GM20000 (cell line): ENCODE results near the gene ST3GAL3.

Experiments
- DNase-seq: peaks from one replicate; pipeline ENCODE4 v3.0.0; 2012; ENCODE audit warnings: low spot score
- TF ChIP-seq, protein P1 (sequence below): IDR thresholded peaks from 2 replicates; pipeline ENCODE4 v1.5.1; 2012; ENCODE audit warnings: mild to moderate bottlenecking, control low read depth; ENCODE audit errors: extremely low read depth, missing control alignments

ST3GAL3 gene

DNA sequence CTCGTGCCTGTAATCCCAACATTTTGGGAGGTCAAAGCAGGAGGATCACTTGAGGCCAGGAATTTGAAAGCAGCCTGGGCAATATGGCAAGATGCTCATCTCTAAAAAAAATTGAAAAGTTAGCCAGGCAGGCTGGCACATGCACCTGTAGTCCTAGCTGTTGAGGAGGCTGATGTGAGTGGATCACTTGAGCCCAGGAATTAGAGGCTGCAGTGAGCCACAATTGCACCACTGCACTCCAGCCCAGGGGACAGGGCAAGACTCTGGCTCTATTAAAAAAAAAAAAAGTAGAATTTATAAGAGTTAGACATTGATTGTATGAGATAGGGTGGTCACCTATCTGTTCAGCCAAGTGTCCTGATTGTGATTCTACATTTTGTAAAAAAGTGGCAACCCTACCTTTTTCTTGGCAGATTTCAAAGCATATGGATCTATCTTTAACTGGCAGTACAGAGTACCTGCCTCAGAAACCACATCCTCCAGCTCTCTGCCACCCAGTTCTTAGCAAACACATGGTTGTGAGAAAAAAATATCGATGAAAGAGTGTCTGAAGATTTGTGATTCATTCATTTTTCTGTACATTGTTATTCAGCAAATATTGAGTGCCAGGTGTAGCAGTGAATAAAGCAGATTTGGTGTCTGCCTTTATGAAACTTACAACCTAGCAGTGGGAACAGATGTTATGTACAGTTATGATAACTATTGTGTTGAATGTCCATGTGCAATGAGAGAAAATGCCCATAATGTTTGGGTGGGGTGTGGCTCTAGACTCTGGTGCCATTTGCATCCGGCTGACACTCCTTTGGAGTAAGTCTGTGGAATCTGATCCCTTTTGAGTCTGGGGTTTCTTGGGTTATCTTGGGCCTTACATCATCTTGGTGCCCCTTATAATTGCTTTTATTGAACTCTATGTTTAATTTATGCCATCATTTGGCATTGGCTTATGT, 82.5 kb downstream of the ST3GAL3 start:
- DNase-seq = no peak

DNA sequence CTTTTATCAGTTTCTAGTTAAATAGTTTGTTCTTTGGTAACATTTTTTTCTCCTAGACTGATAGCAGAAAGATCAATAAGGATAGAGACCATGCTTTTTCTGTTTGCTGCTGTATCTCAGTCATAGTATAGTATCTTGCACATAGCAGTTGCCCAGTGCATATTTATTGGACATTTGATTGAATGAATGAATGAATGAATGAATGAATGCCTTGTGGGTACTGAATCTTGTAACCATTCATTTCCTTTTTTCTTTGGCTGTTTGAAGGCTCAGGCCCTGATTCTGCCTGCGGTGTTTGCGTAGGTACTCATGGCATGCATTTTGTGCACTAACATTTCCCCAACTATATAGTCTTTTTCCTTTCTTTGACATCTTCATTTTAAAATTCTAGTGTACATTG, 83.9 kb downstream of the ST3GAL3 start:
- TF ChIP-seq, protein P1, sequence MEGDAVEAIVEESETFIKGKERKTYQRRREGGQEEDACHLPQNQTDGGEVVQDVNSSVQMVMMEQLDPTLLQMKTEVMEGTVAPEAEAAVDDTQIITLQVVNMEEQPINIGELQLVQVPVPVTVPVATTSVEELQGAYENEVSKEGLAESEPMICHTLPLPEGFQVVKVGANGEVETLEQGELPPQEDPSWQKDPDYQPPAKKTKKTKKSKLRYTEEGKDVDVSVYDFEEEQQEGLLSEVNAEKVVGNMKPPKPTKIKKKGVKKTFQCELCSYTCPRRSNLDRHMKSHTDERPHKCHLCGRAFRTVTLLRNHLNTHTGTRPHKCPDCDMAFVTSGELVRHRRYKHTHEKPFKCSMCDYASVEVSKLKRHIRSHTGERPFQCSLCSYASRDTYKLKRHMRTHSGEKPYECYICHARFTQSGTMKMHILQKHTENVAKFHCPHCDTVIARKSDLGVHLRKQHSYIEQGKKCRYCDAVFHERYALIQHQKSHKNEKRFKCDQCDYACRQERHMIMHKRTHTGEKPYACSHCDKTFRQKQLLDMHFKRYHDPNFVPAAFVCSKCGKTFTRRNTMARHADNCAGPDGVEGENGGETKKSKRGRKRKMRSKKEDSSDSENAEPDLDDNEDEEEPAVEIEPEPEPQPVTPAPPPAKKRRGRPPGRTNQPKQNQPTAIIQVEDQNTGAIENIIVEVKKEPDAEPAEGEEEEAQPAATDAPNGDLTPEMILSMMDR = no peak
- no peak for DNase-seq

More for the DNA sequence above, 82.5 kb downstream of the ST3GAL3 start:
- TF ChIP-seq, protein P1 = no peak

DNA sequence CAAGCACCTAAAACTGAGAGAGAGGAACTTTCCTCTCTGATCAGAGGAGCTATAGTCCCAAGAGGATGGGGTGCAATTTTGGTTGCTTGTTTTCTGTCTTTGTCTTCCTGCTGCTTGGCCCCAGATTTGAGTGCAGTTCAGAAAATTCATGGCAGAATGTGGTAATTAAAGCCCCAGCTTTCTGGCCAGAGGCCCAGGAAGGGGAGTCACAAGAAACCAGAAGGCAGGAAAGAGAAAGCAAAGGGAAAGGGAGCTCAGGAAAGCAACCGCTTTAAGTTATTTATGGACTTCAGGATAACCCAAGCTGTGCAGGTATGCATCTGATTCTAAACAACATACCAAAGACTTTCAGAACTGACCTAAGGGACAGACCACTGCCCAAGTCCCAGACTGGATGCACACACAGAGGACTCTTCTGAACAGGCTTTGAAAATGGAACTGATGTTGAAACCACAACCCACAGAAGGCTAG, 88.8 kb downstream of the ST3GAL3 start:
- TF ChIP-seq, protein P1 = no peak
- no peak for DNase-seq

DNA sequence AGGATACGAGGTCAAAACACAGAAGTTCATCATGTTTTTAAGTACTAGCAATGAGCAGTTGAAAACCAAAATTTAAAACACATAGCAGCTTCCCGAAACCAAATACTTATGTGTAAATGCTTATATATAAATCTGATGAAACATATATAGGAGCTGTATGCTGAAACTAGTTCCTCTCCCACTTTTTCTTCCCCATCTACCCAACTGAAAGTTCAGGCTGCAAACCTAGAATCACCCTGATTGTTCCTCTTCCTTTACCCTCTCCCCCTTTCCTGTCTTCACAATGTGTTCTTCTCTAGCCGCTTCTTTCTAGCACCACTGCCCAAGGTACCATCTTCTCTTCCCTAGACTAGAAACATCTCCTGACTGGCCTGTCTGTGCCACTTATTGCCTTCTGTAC, 90.6 kb downstream of the ST3GAL3 start:
- DNase-seq = no peak
- TF ChIP-seq, protein P1 = no peak

DNA sequence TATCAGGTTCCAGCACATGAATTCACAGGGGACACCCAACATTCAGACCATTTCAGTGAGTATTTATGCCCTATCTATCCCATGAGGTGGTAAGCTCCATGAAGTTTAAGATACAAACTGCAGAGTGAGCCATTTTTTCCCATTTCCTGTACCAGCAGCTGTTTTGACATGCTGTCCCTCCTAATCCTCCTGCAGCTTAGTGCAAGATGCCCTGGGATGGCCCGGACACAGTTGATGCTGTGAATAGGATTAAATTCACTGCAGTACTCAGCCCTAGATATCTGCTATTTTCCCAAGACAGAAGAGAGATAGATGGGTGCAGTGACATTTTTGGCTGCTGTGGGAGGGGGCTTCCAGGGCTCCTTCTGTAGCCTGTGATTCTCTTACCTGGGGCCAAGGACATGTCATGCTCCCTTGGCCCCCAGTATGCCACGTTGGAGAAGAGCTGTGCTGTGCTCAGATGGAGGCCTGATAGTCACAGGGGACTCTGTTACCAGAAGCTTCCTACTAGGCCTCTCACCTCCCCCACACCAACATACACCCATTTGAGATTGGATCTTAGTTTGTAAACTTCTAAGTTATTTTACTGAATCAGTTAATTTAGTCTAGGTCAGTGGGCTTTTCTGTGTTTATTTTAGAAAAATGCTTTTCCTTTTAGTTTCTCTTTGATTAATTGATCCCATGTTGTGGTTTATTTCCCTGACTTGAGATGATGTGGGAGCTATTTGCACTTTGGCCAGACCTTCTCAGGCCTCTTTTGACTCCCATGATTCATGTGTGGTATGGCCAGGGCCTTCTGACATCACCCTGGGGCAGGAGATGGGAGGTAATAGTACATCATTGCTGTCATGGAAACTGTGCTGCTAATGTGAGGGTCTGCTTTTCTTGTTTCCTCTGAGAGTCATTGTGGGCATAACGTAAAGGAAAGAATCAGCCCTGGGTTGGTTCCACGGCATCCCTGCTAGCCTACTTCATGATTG, 92.6 kb downstream of the ST3GAL3 start:
- DNase-seq = no peak
- TF ChIP-seq, protein P1 = no peak

DNA sequence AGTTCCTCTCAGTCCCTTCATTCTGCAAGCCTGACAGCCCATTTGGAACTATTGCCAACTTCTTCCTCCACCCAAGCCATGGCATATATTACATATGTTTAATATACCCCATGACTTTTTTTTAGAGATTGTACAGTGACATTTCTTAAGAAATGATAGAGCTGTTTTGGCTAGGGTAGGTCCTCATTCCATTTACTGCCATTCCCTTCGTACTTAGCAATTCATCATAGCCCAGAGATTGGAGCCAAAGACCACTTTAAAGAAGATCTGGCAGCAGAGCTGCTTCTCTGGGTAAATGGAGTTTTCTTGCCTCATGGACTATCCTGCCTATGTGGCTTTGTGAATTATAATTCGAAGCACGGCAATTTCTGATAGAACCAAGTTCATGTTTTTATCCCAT, 93.4 kb downstream of the ST3GAL3 start:
- no peak for DNase-seq
- TF ChIP-seq, protein P1 = no peak
